OCI-LY1 (cell line): ENCODE results near the gene PTPRM.

Experiments
- EZH2 ChIP-seq: fragments of 200-600 bp; sonication (generic), shearing (Covaris generic); IDR thresholded peaks from 2 replicates; pipeline ENCODE4 v1.8.0; 2017; ENCODE audit warnings: borderline replicate concordance, mixed run types, mild to moderate bottlenecking, antibody characterized with exemption, low read length, moderate library complexity, mixed read lengths
- TF ChIP-seq, protein P1 (sequence below): fragments of 200-600 bp; sonication (generic), shearing (Covaris generic); IDR thresholded peaks from 2 replicates; pipeline ENCODE4 v1.5.1; 2017; ENCODE audit warnings: mild to moderate bottlenecking, antibody characterized with exemption, low read length, moderate library complexity, mixed read lengths

DNA sequence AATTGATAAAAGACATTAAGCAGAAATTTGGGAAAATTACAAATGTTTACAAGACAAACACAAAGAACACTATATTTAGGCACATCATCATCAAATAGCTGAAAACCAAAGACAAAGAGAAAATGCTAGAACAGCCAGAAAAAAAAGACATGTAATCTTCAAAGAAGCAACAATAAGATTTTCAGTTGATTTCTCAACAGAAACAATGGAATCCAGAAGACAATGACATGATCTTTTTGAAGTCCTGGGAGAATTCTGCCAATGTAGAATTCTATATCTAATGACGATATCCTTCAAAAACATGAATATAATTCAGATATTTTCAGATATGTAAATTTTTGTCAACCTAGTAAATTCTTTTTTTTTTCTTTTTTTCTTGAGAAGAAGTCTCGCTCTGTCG is 179.0 kb downstream of the PTPRM start:
- TF ChIP-seq, protein P1, sequence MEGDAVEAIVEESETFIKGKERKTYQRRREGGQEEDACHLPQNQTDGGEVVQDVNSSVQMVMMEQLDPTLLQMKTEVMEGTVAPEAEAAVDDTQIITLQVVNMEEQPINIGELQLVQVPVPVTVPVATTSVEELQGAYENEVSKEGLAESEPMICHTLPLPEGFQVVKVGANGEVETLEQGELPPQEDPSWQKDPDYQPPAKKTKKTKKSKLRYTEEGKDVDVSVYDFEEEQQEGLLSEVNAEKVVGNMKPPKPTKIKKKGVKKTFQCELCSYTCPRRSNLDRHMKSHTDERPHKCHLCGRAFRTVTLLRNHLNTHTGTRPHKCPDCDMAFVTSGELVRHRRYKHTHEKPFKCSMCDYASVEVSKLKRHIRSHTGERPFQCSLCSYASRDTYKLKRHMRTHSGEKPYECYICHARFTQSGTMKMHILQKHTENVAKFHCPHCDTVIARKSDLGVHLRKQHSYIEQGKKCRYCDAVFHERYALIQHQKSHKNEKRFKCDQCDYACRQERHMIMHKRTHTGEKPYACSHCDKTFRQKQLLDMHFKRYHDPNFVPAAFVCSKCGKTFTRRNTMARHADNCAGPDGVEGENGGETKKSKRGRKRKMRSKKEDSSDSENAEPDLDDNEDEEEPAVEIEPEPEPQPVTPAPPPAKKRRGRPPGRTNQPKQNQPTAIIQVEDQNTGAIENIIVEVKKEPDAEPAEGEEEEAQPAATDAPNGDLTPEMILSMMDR, result no peak
- no peak for TF ChIP-seq EZH2
